ENCODE results near the gene IL4R. TPM values are rescaled to one million over a fixed set of nuclear protein-coding genes. Genes with fewer than 3 reads are reported as not detected.

Gene IL4R
- total and polyA plus RNA-seq, 2 of the 8 experiments (the other 6 are each of a cell fraction or from before 2014, with no cell fraction given): 29.1 to 29.4 TPM

GRCh38 chr16:27374804-27375425 is 61.1 kb downstream of the IL4R start (continued):
- TF ChIP-seq CHD7 (IDR thresholded peaks at IDR 0.05; ENCODE audit: insufficient replicate concordance, low read length) (no peak), CTCF (IDR thresholded peaks at IDR 0.05; ENCODE audit: control extremely low read depth in 1 of 3, insufficient read depth in 1 of 3, low read depth in 1 of 3, low read length in 3 of 3) (peak; percentile 64 to 86 (median 79)), SP1 (IDR thresholded peaks at IDR 0.05; ENCODE audit: low read depth, low read length) (peak; percentile 79; the same call in 1 of the 2 replicates), ASH2L (IDR thresholded peaks at IDR 0.05; ENCODE audit: low read length) (peak; percentile 44), CHD2 (IDR thresholded peaks at IDR 0.05; ENCODE audit: low read length) (peak; percentile 63; the same call in 1 of the 2 replicates), KDM1A (IDR thresholded peaks at IDR 0.05; ENCODE audit: borderline replicate concordance, low read length) (no peak), E2F6 (IDR thresholded peaks at IDR 0.05) (peak; percentile 79)

Measured in H1 (cell line).